Glomerular visceral epithelial cell (primary cell): ENCODE results near the gene PLCG2.
"Not testable (repeated sequence)": the region's sequence is repeated elsewhere in the genome, so short reads cannot be mapped to it uniquely, and the experiment has no call there.

ENCODE experiments used
- DNase-seq: peaks from one replicate; pipeline ENCODE4 v3.0.0-alpha.2; 2016; ENCODE audit errors: extremely low spot score

PLCG2 gene

DNA sequence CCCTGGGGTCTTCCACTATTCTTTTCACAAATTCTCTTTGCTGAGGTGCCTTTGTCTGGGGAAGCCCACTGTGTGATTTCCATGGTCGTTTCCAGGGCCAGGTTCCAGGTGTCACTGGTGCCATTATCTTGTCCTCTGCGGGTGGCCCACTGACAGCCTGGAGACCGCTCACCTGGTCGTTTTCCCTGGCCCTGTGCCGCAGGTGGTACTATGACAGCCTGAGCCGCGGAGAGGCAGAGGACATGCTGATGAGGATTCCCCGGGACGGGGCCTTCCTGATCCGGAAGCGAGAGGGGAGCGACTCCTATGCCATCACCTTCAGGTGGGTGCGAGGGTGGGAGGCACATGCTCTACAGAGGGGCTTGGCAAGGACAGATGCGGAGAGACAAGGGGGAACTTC lies 133.3 kb downstream of the PLCG2 start:
- no peak for DNase-seq

DNA sequence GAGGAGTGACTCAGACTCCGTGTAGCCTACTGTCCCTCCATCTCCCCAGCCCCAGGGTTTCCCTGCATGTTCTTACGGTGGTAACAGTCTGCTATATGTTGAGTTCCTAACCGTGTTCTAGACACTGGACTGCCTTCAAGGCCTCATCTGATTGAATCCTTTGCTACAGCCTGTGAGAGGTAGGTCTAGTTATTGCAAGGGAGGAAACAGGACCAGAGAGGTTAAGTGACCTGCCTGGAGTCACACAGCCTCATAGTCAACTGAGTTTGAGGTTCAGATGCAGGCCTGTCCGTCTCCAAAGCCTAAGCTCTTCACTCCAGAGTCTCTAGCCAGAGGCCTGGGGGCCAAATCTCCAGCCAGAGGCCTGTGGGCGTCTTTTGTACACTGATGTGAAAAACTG lies 134.1 kb downstream of the PLCG2 start:
- no peak for DNase-seq

DNA sequence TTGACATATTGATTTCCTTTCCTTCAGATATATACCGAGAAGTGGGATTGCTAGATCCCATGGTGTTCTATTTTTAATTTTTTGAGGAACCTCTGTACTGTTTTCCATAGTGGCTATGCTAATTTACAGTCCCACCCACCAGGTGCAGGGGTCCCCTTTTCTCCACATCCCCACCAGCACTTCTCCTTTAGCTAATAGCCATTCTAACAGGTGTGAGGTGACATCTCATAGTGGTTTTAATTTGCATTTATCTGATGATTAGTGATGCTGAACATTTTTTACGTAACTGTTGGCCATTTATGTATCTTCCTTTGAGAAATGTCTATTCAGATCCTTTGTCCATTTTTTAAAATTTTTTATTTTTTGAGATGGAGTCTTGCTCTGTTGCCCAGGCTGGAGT lies 138.3 kb downstream of the PLCG2 start:
- DNase-seq, result no peak

DNA sequence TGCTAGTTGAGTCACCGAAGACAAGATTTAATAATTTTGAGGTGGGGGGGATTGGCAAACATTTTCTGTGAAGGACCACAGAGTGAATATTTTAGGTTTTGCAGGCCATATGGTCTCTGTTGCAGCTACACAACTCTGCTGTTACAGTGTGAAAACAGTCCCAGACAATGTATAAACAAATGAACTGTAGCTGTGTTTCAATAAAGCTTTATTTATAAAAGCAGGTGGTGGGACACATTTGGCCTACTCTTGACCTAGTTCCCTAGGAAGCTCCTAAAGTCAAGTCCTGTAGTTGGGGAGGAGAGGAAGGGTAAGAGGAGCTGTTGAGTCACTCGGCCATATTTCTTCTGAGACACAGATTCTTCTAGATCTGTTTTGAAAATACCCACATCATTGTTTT lies 139.8 kb downstream of the PLCG2 start:
- no peak for DNase-seq

DNA sequence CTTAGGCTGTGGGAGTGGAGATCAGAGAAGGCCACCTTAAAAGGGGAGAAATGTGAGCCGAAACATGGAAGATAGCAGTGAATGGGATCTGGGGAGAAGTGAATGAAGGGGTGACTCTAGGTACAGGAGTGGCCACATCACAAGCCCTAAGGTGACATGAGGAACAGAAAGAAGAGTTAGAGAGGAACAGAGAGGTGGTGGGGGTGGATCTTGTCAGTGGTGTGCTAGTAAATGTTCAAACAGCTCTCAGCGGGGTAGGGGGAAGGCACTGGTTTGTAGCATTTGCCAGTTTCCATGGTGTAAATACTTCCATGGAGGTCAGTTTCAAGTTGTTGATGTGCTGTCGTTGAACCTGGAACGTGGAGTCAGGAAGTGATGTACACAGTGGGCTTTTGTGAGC lies 141.4 kb downstream of the PLCG2 start:
- no peak for DNase-seq

DNA sequence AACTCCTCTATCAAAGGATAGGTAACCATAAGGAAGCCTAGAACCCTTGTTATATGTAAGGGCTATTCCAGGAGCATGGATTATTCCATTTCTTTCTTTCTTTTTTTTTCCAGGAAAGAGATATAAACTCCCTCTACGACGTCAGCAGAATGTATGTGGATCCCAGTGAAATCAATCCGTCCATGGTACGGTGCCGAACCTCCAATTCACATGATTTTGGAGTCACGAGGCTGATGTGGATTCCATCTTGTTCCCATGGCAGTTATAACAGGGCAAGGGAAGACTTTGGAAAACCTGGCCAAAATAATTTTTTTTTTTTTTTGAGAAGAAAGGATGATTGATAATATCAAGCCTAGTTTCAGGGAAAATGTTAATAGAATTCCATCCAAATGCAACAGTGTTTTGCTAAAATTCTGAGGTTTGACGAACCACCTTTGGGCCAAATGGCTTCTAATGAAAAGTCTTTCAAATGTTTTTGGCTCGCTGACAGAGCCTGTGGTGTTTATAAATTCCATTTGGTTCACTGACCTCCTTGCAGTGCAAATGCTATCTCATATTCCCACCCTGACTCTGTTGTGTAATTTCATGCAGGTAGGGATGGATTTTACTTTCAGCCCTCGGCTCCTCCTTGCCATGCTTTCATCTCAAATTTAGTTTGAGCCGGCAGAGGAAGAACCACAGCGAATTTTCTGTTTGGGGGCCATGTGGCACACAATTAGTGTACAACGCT lies 142.2 kb downstream of the PLCG2 start:
- DNase-seq, result no peak

DNA sequence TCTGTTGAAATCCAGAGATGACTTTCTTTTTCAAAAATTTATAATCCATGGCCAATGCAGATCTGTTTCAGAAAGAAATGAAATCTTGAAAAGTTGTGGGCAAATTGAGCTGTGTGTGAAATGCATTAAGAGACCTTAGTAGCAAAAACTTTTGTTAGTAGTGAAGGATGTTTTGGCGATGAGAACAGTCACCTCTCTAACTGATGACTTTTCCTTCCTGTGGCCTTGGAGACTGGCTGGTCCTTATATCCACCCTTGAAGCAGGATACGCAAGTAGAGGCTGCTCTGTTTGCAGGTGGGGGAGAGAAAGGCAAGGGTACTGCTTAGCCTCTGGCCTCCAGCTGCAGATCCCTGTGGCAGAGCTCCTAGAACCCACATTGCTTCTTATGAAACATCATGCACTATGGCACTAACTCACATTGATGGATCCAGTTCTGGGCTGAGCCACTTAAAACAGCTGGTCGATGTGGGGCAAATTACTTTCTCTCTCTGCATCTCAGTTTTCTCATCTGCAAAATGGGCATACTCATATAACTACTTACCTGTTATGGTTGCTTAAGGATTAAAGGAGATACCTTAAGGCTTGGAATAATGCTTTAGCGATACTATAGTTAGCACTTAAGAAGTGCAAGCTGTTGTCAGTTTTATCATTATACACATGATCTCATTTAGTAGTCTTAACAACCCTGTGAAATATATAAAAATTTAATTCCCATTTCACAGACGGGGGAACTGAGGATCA lies 142.9 kb downstream of the PLCG2 start:
- DNase-seq, result no peak

DNA sequence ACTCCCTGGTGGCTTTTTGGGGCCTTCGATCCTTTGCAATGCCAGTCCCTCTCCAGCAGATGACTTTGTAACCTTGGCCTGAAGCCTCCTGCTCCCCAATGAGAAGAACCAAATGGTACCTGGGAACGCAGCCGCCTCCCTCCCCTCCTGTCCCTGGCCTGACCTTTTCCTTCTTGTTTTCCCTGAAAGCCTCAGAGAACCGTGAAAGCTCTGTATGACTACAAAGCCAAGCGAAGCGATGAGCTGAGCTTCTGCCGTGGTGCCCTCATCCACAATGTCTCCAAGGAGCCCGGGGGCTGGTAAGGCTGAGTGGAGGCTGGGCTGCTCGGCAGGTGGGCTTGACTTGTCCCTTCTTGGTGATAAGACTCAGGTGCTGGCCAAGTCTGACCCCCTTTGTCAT lies 144.2 kb downstream of the PLCG2 start:
- DNase-seq, result no peak

DNA sequence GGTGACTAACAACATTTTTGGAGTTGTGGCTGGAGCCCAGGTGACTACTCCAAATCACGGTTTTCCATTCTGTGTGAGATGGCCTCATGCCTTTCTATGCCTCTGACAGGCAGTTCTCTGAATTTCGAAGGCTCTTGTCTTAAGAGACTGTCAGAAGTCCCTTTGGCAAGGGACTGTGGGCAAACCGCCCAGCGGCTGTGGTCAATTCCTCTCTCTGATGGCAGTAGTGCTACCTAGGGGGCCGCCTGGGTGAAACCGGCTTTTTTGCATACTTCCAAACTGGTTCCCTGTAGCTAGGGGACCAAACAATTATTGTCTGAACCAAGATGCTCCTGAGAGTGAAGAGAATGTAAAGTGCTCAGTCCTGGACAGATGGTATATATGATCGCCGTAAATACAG lies 145.9 kb downstream of the PLCG2 start:
- no peak for DNase-seq

DNA sequence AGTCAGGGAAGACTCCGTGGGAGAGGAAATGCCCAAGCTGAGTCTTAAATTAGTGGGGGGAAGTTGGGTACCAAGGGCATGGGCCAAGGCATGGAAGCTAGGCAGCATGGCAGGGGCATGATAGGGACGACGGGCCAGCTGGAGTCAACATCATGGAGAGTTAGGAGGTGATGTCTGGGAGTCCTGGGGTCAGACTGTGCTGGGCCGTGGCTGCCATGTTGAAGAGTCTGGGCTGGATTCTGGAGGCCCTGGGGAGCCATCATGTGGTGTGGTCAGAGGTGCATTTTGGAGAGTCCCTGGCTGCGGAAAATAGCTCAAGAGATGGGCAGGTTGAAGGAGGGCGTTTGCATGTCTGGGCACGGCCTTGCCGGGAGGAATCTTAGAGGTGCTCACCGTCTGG lies 146.9 kb downstream of the PLCG2 start:
- no peak for DNase-seq

DNA sequence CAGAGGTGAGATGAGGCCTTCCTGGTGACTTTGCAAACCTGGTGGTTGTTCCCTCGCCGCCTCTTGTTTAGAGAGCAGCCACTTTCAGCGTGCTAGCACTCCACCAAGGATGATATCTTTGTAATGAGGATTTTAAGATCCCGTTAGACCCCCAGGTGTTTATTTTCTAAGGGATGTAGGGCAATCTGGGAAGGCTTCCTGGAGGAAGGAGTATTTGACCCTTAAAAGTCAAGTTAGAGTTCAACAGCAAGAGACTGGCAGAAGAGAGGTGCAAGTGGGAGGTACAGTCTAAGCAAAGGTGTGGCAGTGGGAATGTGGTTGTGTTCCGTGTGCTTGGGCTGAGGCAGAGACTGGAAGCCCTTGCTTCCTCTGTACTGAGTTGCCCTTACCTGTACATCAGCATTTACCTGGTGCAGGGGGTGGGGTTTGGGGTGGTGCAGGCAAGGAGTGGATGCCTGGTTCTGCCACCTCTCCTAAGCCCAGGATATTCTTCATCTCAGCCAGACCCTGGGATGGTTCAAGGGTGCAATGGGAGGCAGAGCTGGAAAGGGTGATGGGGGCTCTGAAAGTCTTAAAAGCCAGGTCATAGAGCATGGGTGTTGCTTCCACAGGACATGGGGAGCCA lies 148.6 kb downstream of the PLCG2 start:
- no peak for DNase-seq

DNA sequence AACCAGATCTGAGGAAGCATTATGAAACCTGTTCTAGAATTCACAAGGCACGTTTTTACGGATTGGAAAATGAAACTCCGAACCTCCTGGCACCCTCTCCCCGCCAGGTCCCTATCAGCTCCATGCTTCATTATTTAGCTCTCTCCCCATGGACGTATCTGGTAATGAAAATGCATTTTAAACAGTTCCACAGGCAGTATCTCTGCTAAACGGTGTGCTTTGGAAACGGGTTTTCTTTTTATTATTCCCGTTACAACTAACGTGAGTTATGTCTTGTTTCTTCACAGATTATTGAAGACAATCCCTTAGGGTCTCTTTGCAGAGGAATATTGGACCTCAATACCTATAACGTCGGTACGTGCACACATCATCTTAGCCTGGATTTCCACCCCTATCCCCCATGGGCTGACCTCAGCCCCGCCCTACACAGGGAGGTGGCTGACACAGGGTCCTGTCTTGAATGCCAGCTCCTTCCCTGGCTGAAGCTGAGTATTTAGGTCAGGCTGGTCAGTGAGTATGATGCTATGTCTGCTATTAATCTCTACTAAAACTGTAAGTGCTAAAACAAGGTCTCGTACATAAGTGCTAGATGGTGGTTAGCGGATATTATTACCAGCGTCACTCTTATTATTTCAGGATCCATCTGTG lies 149.3 kb downstream of the PLCG2 start:
- no peak for DNase-seq

DNA sequence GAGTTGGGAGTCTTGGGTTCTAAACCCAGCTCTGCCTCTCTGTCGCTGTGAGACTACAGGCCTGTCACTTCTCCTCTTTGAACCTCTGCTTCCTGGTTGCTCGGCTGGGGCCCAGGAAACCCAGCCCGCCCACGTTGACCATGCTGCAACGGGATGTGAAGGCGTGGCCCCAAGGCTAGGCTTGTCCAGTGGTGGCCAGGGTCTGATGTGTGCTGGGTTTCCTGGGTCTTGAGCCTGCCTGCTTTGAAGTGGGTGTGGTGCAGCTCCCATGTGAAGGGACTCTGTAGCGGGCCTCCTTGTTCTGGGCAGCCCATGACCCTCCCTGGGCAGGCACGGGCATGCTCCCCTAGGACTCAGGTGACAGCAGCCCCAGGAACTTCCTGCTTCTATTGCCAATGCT lies 149.9 kb downstream of the PLCG2 start:
- no peak for DNase-seq

DNA sequence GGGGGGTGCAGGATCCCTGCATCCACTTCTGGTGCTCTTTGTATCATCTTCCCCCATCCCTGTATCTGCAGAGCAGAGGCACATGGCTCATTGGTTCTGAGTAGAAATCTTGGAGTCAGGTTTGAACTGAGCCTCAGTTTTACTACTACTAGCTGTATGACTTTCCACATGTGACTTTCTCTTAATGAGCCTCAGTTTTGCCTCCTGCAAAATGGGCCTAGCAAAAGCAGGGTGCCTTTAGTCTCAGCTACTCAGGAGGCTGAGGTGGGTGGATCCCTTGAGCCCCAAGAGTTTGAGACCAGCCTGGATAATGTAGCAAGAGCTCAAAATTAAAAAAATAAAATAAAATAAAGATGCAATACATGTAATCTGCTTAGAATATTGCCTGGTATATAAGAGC lies 150.8 kb downstream of the PLCG2 start:
- no peak for DNase-seq

DNA sequence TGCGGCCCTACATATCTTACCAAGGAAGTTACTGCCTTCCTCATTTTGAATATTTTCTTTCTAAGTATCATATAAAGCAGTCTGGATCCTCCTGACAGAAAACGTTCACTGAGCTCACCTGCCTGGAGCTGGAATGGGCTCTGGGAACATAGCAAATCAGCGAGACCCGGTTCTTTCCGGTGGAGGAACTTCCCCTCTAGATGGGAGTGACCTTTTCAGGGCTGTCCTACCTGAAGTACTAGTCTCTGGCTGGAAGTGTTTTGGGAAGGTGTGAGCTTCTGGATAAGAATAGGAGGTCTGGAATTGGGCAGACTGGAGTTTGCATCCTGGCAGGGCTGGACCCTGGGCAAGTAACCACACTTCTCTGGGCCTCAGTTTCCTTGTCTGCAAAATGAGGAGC lies 152.8 kb downstream of the PLCG2 start:
- DNase-seq, result no peak

DNA sequence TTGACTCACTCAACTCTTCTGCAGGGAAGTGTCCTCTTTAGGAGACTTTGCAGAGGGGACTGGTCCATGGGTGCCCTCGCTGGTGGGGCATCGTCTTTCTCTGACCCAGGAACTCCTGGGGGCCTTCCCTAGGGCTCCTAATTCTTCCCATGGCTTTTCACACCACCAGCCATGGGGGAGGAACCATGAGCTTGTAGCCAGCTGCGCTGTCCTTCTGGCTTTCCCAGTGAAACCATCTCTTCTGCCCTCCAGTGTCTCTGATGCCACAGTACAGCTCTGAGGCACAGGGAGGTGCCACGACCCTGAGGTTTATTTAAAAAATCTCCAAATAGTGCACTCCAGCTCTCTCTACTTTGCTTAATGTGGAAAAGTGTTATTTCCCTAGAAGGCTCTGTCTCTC lies 153.6 kb downstream of the PLCG2 start:
- DNase-seq, result no peak

DNA sequence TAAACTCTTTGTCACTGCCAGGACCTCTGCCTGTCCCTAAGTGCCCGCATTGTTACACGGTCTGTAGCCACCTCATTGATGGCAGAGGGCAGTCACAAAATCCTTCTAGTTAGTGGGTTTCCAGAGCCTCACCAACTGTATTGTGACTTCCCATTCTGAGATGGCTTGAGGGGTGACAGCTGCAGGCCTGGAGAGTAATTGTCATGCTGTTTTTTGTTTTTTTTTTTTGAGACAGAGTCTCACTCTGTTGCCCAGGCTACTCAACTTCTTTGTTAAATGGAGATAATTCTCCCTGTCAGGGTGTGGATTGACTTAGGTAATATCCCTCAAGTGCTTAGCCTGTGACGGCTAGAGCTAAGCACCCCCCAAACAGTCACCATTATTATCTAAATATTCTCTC lies 154.3 kb downstream of the PLCG2 start:
- DNase-seq, result no peak

DNA sequence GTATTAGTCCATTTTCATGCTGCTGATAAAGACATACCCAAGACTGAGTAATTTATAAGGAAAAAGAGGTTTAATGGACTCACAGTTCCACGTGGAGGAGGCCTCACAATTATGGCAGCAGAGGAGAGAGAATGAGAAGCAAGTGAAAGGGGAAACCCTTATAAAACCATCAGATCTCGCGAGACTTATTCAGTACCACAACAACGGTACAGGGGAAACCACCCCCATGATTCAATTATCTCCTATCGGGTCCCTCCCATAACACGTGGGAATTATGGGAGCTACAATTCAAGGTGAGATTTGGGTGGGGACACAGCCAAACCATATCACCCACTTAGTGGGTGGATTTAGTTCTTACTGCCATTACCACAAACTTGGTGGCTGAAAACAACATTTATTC lies 155.6 kb downstream of the PLCG2 start:
- DNase-seq, result not testable (repeated sequence)

DNA sequence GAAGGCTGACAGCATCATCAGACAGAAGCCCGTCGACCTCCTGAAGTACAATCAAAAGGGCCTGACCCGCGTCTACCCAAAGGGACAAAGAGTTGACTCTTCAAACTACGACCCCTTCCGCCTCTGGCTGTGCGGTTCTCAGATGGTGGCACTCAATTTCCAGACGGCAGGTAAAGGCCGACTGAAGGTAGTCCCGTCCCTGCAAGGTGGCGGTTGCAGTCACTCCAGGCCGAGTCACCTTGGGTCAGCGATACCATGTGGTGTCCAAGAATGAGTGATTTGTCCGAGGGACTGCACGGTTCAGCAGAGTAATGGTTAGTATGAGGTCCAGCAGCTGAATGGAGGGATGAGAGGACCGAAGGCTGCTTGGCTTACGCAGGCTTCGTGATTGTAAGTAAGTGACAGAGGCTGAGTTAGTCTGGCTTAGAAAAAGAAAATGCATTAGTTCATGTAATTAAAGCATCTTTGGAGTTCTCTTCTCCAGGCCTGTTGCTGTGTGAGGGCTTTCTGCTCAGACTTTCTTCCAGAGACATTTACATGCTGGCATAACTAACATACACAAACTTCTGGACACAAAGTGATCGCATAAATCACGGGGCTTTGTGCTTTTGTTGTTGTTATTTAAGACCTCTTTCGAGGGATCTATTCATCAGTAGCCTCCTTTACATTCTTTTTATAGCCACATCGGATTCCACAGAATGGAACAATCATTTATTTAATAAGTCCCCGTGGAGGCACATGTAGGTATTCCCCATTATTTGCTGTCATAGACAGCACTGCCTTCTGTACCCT lies 157.3 kb downstream of the PLCG2 start:
- DNase-seq, result no peak

DNA sequence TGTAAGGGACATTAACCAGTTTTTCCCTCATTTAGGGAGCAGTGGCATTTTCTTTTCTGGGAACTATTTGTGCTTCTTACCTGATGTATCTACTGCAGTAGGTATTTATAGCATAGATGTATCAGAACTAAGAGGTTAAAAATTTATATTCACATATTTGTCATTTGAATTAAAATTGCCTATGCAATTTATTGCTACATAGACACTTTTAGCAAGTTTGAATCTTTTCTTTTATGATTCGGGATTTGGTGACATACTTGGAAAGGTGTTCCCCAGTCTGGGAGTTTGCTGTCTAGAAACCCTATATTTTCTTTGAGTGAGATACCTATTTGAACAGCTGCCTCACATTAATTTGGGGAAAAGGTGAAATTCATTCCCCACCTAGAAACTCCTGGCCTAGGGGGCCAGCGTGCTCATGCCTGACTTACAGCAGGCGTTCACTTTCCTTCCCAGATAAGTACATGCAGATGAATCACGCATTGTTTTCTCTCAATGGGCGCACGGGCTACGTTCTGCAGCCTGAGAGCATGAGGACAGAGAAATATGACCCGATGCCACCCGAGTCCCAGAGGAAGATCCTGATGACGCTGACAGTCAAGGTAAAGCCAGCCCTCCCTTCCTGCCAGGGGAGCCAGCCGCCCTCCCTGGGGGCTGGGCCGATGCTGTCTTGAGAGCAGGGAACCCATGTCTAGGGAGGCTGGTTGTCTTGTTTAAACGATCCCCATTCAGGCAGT lies 158.4 kb downstream of the PLCG2 start:
- no peak for DNase-seq
